ENCODE data around the gene LIFR. TPM values are rescaled to one million over a fixed set of nuclear protein-coding genes. Genes with fewer than 3 reads are reported as not detected.

Gene LIFR
- total RNA-seq, 1 donor from 2014 or later: 101 TPM

GRCh38 chr5:38434966-38435705, 121.3 kb downstream of the LIFR start:
- no peak for DNase-seq

DNA sequence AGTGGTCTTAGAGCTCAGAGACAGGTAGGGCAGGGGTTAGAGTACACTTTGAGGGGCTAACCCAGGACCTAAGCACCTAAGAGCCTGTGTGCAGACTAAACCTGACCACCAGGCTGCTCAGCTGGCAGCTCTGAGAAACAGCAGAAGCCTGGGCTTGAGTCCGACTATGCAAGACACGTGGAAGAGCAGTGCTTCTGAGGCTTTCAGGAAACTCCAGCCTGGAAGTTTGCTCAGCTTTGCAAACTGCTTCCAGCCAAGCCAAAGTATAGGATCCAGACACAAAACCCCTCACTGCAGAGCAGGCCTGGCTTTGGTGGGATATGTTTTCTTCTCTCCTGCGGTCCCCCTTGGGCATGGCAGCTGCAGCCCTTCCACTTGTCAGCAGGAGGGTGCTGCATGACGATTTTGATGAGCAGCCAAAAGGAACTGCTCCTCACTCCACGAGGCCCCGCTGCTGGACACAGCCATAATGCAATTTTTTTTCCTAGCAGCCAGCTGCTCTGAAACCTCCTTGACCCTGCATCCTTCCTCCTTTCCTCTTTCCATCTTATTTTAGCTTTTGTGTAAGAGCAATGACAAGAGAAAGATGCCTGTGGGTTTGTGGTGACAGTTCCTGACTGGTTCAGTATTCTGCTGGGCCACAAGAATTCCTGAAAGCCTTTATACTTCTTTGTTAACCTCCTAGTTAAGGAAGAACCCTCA, 123.1 kb downstream of the LIFR start:
- peak; percentile 71 for DNase-seq

DNA sequence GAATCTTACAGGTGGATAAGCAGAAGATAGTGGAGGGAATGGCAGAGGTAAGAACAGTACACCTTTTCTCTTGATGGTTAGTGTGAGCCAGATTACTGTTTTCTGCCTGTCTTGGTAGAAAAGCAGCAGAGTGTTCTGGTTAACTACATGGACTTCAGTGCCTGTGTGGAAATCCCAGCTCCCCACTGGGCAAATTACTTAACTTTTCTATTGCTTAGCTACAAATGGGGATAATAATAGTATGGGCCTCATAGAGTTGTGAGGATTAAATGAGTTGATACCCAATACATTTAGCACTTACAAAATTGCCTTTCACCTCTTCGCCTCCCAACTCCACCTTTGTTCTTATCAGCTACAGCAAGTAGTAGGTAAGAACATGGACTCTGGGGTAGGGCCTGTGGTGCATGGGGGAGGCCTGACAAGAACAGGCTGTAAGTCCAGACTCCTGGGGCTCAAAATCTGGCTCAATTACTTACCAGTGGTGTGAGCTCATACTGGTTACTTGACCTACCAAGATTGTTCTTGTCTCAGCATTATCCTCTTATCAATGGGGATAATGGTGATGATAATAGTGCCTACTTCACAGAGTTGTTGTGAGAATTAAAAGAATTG, 125.1 kb downstream of the LIFR start:
- no peak for DNase-seq

DNA sequence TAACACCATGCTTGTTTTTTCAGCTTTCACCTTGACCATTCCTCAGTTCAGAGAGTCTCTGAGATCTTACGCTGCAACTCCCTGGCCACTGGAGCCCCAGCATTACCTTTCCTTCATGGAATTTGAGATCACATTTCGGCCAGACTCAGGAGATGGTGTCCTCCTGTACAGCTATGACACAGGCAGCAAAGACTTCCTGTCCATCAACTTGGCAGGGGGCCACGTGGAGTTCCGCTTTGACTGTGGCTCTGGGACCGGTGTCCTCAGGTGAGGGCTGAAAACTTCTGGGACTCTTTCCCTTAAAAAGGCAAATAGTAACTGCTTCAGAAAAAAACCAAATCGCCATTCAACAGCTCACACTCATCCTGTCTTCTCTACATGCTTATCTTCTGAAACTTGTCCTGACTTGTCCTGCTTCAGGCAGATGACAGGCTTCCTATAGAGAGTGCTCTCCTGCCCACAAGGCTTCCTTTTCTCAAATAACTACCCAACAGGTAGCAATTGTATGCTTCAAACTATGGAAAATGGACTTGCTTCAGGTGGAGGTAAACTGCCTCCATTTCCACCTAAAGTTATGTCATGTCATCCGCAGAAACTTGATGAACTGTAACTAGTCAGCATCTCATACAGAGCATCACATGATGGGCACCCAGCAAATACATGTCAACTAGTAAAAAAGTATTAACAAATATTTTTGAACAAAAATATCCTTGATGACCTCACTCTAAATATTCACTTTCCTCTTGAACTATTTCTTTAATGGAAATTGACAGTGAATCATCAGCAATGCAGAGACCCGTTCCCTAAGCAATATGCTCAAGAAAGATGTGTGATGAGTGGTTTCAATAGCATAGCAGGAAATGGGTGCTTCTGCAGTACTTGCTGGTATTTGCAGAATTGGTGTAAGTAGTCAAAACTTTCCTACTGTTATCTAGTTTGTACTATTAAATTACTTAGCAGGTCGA, 129.2 kb downstream of the LIFR start:
- DNase-seq: peak; percentile 41

GRCh38 chr5:38426490-38426889, 130.0 kb downstream of the LIFR start:
- no peak for DNase-seq

Data from dermis blood vessel endothelial cell (primary cell).